ENCODE results near the gene CMSS1.

CMSS1 gene

GRCh38 chr3:99934975-99935797 is 117.5 kb downstream of the CMSS1 start (continued):
- TF ChIP-seq ARNTL (CRISPR knock-in tag; IDR thresholded peaks at IDR 0.05; ENCODE audit: borderline replicate concordance, low read depth) (no peak), PPARA (CRISPR knock-in tag; IDR thresholded peaks at IDR 0.05; ENCODE audit: borderline replicate concordance) (no peak), BACH2 (CRISPR knock-in tag; IDR thresholded peaks at IDR 0.05; ENCODE audit: borderline replicate concordance) (no peak)
- TF ChIP-seq, protein P1, sequence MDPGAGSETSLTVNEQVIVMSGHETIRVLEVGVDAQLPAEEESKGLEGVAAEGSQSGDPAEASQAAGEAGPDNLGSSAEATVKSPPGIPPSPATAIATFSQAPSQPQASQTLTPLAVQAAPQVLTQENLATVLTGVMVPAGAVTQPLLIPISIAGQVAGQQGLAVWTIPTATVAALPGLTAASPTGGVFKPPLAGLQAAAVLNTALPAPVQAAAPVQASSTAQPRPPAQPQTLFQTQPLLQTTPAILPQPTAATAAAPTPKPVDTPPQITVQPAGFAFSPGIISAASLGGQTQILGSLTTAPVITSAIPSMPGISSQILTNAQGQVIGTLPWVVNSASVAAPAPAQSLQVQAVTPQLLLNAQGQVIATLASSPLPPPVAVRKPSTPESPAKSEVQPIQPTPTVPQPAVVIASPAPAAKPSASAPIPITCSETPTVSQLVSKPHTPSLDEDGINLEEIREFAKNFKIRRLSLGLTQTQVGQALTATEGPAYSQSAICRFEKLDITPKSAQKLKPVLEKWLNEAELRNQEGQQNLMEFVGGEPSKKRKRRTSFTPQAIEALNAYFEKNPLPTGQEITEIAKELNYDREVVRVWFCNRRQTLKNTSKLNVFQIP (CRISPR knock-in tag; IDR thresholded peaks at IDR 0.05; ENCODE audit: borderline replicate concordance, low read depth), result no peak

GRCh38 chr3:99938270-99938911 is 120.7 kb downstream of the CMSS1 start:
- TF ChIP-seq, protein P2, sequence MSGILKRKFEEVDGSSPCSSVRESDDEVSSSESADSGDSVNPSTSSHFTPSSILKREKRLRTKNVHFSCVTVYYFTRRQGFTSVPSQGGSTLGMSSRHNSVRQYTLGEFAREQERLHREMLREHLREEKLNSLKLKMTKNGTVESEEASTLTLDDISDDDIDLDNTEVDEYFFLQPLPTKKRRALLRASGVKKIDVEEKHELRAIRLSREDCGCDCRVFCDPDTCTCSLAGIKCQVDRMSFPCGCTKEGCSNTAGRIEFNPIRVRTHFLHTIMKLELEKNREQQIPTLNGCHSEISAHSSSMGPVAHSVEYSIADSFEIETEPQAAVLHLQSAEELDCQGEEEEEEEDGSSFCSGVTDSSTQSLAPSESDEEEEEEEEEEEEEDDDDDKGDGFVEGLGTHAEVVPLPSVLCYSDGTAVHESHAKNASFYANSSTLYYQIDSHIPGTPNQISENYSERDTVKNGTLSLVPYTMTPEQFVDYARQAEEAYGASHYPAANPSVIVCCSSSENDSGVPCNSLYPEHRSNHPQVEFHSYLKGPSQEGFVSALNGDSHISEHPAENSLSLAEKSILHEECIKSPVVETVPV (CRISPR knock-in tag; IDR thresholded peaks at IDR 0.05), result no peak
- TF ChIP-seq, protein P3, sequence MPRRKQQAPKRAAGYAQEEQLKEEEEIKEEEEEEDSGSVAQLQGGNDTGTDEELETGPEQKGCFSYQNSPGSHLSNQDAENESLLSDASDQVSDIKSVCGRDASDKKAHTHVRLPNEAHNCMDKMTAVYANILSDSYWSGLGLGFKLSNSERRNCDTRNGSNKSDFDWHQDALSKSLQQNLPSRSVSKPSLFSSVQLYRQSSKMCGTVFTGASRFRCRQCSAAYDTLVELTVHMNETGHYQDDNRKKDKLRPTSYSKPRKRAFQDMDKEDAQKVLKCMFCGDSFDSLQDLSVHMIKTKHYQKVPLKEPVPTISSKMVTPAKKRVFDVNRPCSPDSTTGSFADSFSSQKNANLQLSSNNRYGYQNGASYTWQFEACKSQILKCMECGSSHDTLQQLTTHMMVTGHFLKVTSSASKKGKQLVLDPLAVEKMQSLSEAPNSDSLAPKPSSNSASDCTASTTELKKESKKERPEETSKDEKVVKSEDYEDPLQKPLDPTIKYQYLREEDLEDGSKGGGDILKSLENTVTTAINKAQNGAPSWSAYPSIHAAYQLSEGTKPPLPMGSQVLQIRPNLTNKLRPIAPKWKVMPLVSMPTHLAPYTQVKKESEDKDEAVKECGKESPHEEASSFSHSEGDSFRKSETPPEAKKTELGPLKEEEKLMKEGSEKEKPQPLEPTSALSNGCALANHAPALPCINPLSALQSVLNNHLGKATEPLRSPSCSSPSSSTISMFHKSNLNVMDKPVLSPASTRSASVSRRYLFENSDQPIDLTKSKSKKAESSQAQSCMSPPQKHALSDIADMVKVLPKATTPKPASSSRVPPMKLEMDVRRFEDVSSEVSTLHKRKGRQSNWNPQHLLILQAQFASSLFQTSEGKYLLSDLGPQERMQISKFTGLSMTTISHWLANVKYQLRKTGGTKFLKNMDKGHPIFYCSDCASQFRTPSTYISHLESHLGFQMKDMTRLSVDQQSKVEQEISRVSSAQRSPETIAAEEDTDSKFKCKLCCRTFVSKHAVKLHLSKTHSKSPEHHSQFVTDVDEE (CRISPR knock-in tag; IDR thresholded peaks at IDR 0.05), result no peak
- TF ChIP-seq ISL1 (CRISPR knock-in tag; IDR thresholded peaks at IDR 0.05), result peak; percentile 18; the same call in 1 of the 2 replicates
- ATAC-seq, result peak; percentile 82

DNA sequence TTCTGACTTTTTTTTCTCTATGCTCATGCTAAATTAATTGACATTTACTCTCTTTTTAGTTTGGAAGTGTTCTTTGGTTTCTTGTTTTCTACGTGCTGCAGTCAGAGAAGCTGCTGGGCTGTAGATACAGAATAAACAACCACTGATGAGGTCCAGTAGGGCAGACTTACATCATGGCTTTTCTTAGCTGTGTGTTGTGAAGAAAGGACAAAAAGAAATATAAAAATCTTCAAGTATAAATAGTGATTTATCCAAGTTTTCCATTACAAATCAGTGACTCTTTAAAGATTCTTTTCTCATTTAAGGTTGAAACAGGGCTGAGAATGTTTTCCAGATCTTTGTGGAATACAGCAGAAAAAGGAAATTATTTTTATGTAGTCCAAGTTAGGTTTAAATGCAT is 122.2 kb downstream of the CMSS1 start:
- no peak for ATAC-seq
- TF ChIP-seq CREB5 (CRISPR knock-in tag; IDR thresholded peaks at IDR 0.05; ENCODE audit: low read depth) (no peak), GLIS3 (CRISPR knock-in tag; IDR thresholded peaks at IDR 0.05) (no peak), ARNTL (CRISPR knock-in tag; IDR thresholded peaks at IDR 0.05; ENCODE audit: borderline replicate concordance, low read depth) (no peak), TCF4 (CRISPR knock-in tag; IDR thresholded peaks at IDR 0.05; ENCODE audit: borderline replicate concordance) (no peak), CSDC2 (CRISPR knock-in tag; IDR thresholded peaks at IDR 0.05) (no peak), ZNF8 (CRISPR knock-in tag; IDR thresholded peaks at IDR 0.05) (no peak), ZFP30 (CRISPR knock-in tag; IDR thresholded peaks at IDR 0.05) (no peak), ZNF565 (CRISPR knock-in tag; conservative IDR thresholded peaks at IDR 0.05; ENCODE audit: low read depth) (no peak), ESRRG (CRISPR knock-in tag; IDR thresholded peaks at IDR 0.05) (no peak), ISL1 (CRISPR knock-in tag; IDR thresholded peaks at IDR 0.05) (no peak), PPARA (CRISPR knock-in tag; IDR thresholded peaks at IDR 0.05; ENCODE audit: borderline replicate concordance) (no peak), RARB (CRISPR knock-in tag; IDR thresholded peaks at IDR 0.05) (no peak)
- TF ChIP-seq, protein P1 (CRISPR knock-in tag; IDR thresholded peaks at IDR 0.05; ENCODE audit: borderline replicate concordance, low read depth), result no peak
- TF ChIP-seq, protein P2 (CRISPR knock-in tag; IDR thresholded peaks at IDR 0.05), result no peak

All from SK-N-SH treated with all-trans-retinoic acid at 6 μM for 48 hours (cell line).